Erythroblast (primary cell): ENCODE results near the gene TRAF7.
"Not testable (repeated sequence)": the region's sequence is repeated elsewhere in the genome, so short reads cannot be mapped to it uniquely, and the experiment has no call there.

ENCODE experiments used
- GATA1 ChIP-seq: IDR thresholded peaks from 2 replicates; pipeline ENCODE4 v1.6.1; 2011; ENCODE audit warnings: low read depth, mild to moderate bottlenecking, control low read depth, low read length, moderate library complexity
- POLR2A ChIP-seq: IDR thresholded peaks from 2 replicates; pipeline ENCODE4 v1.6.1; 2011; ENCODE audit warnings: mild to moderate bottlenecking, low read length

DNA sequence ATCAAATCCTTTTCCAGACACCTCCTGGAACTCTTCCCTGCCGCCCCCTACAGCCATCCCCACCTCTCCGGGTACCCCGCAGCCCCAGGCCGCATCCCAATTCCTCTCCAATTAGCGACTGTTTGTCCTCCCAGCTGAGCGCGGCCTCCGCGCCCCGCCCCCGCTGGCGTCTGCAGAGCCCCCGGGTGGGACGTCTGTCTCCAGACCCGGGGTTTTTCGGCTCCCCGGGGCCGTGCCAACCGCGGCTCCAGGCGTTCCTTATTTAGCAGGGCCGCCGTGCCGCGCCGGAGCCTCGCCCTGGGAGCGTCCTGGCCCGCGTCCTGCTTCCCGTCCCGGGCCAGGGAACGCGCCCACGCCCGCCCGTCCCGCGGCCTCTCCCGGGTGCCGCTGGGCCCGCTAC, 20.5 kb upstream of the TRAF7 start:
- not testable (repeated sequence) for TF ChIP-seq POLR2A, GATA1
